GM23338 (cell line): ENCODE data around the gene HRH4. TPM values are rescaled to one million over a fixed set of nuclear protein-coding genes. Genes with fewer than 3 reads are reported as not detected.

ENCODE experiments used
- ATAC-seq: fragments of 200-7000 bp; cut with Tn5 transposase; 3 replicates; pipeline ENCODE4 v1.9.1; 2020
- DNase-seq: peaks from one replicate; pipeline ENCODE4 v3.0.0-alpha.2; 2015; ENCODE audit warnings: low spot score
- H2AFZ ChIP-seq: fragments of 200-600 bp; sonication (generic); 2 replicates; pipeline ENCODE4 v1.8.0; 2016; ENCODE audit warnings: antibody characterized with exemption, mild to moderate bottlenecking, moderate library complexity
- H3F3A ChIP-seq: fragments of 200-600 bp; sonication (generic); replicated peaks from 2 replicates; pipeline ENCODE4 v1.8.0; 2017; ENCODE audit warnings: antibody characterized with exemption, mixed run types, low read depth
- H3K27ac ChIP-seq: fragments of 200-600 bp; sonication (generic); 2 replicates; pipeline ENCODE4 v1.6.1; 2016; ENCODE audit warnings: low read depth
- H3K27me3 ChIP-seq: fragments of 200-600 bp; sonication (generic); 2 replicates; pipeline ENCODE4 v1.8.0; 2016; ENCODE audit warnings: mild to moderate bottlenecking, mixed run types, moderate library complexity; ENCODE audit not compliant: insufficient read depth
- H3K36me3 ChIP-seq: fragments of 200-600 bp; sonication (generic); 2 replicates; pipeline ENCODE4 v1.8.0; 2016; ENCODE audit warnings: mild to moderate bottlenecking; ENCODE audit not compliant: insufficient read depth
- H3K4me1 ChIP-seq: fragments of 200-600 bp; sonication (generic); 2 replicates; pipeline ENCODE4 v1.8.0; 2016; ENCODE audit warnings: mild to moderate bottlenecking, moderate library complexity; ENCODE audit not compliant: insufficient read depth
- H3K4me2 ChIP-seq: fragments of 200-600 bp; sonication (generic); 2 replicates; pipeline ENCODE4 v1.7.1; 2017; ENCODE audit warnings: mixed run types
- H3K4me3 ChIP-seq: fragments of 200-600 bp; sonication (generic); 2 replicates; pipeline ENCODE4 v1.6.1; 2016; ENCODE audit warnings: mixed run types
- H3K79me2 ChIP-seq: fragments of 200-600 bp; sonication (generic); replicated peaks from 2 replicates; pipeline ENCODE4 v1.8.0; 2017; ENCODE audit warnings: mild to moderate bottlenecking; ENCODE audit not compliant: insufficient read depth
- H3K9me2 ChIP-seq: fragments of 200-600 bp; sonication (generic); 2 replicates; pipeline ENCODE4 v1.8.0; 2017; ENCODE audit not compliant: insufficient read depth
- H4K20me1 ChIP-seq: fragments of 200-600 bp; sonication (generic); replicated peaks from 2 replicates; pipeline ENCODE4 v1.8.0; 2017; ENCODE audit warnings: mild to moderate bottlenecking; ENCODE audit not compliant: insufficient read depth
- H3K27ac Mint-ChIP-seq: 2 replicates; pipeline ENCODE4 v1.8.0; 2020; ENCODE audit warnings: inconsistent platforms, mild to moderate bottlenecking, moderate library complexity, mixed read lengths
- H3K27me3 Mint-ChIP-seq: 3 replicates; pipeline ENCODE4 v1.8.0; 2022; ENCODE audit warnings: low read depth, mild to moderate bottlenecking, moderate library complexity, mixed read lengths, inconsistent platforms; ENCODE audit not compliant: insufficient read depth, poor library complexity
- H3K36me3 Mint-ChIP-seq: 3 replicates; pipeline ENCODE4 v1.8.0; 2021; ENCODE audit warnings: low read depth, mild to moderate bottlenecking, inconsistent platforms, moderate library complexity, mixed read lengths
- H3K4me1 Mint-ChIP-seq: 3 replicates; pipeline ENCODE4 v1.8.0; 2020; ENCODE audit warnings: mild to moderate bottlenecking, inconsistent platforms, mixed read lengths
- H3K4me3 Mint-ChIP-seq: 3 replicates; pipeline ENCODE4 v1.8.0; 2021; ENCODE audit warnings: moderate library complexity, mild to moderate bottlenecking, inconsistent platforms, mixed read lengths
- H3K9me3 Mint-ChIP-seq: 3 replicates; pipeline ENCODE4 v1.8.0; 2020; ENCODE audit warnings: moderate library complexity, mild to moderate bottlenecking, inconsistent platforms, mixed read lengths
- CREB1 ChIP-seq: fragments of 250-450 bp; sonication (Bioruptor Pico); IDR thresholded peaks from 2 replicates; pipeline ENCODE4 v1.5.0; 2020; ENCODE audit warnings: low read depth, mild to moderate bottlenecking, moderate library complexity
- ETS1 ChIP-seq: IDR thresholded peaks from 2 replicates; pipeline ENCODE4 v1.6.1; 2016; ENCODE audit warnings: antibody characterized with exemption
- EZH2 ChIP-seq: fragments of 200-600 bp; sonication (generic); IDR thresholded peaks from one replicate; pipeline ENCODE4 v1.8.0; 2017; ENCODE audit warnings: antibody characterized with exemption, mild to moderate bottlenecking, low read depth; ENCODE audit not compliant: unreplicated experiment
- EZH2phosphoT487 ChIP-seq: fragments of 200-600 bp; sonication (generic); IDR thresholded peaks from one replicate; pipeline ENCODE4 v1.8.1; 2018; ENCODE audit warnings: antibody characterized with exemption; ENCODE audit not compliant: unreplicated experiment
- JUNB ChIP-seq: IDR thresholded peaks from one replicate; pipeline ENCODE4 v1.6.1; 2016; ENCODE audit warnings: antibody characterized with exemption; ENCODE audit not compliant: unreplicated experiment
- NANOG ChIP-seq: IDR thresholded peaks from 2 replicates; pipeline ENCODE4 v1.6.1; 2016; ENCODE audit warnings: antibody characterized with exemption, borderline replicate concordance
- POLR2AphosphoS5 ChIP-seq: IDR thresholded peaks from 2 replicates; pipeline ENCODE4 v1.6.1; 2016; ENCODE audit warnings: antibody characterized with exemption, low read depth
- REST ChIP-seq: IDR thresholded peaks from one replicate; pipeline ENCODE4 v1.6.1; 2018; ENCODE audit warnings: antibody characterized with exemption; ENCODE audit not compliant: unreplicated experiment
- STAT1 ChIP-seq: IDR thresholded peaks from one replicate; pipeline ENCODE4 v1.6.1; 2016; ENCODE audit warnings: antibody characterized with exemption; ENCODE audit not compliant: unreplicated experiment
- ZNF114 ChIP-seq: fragments of 250-450 bp; sonication (Bioruptor Pico); IDR thresholded peaks from 2 replicates; pipeline ENCODE4 v1.5.0; 2020; ENCODE audit warnings: mild to moderate bottlenecking, moderate library complexity
- ZNF331 ChIP-seq: fragments of 250-450 bp; sonication (Bioruptor Pico); IDR thresholded peaks from 2 replicates; pipeline ENCODE4 v1.5.0; 2020; ENCODE audit warnings: low read depth, mild to moderate bottlenecking, moderate library complexity
- polyA plus RNA-seq: library from polyadenylated mRNA; unstranded; fragments of >200 nt; fragmentation: Nextera tagmentation; extraction: Ambion mirVana; gene quantifications from 2 replicates; pipeline ENCODE4 v1.2.1, GENCODE V29; 2016
- total RNA-seq: library from RNA; depleted of rRNA; stranded (reverse); fragments of >200 nt; shearing (Covaris generic); gene quantifications from 2 replicates; pipeline ENCODE4 v1.2.3, GENCODE V29; 2014
- TF ChIP-seq, protein P1 (sequence below): fragments of 250-450 bp; sonication (Bioruptor Pico); IDR thresholded peaks from 2 replicates; pipeline ENCODE4 v1.5.0; 2020; ENCODE audit warnings: mild to moderate bottlenecking, moderate library complexity
- TF ChIP-seq, protein P2 (sequence below), 2 experiments: fragments of 200-600 bp in 1 of 2; sonication (generic) in 1 of 2; conservative IDR thresholded peaks; 2 replicates each; pipeline versions ENCODE4 v1.5.1 to v1.6.1; 2016 to 2017; ENCODE audit warnings: antibody characterized with exemption in 2 of 2, low read depth in 2 of 2, mild to moderate bottlenecking in 2 of 2, moderate library complexity in 1 of 2

HRH4 gene
- total and polyA plus RNA-seq, 2 experiments from 2014 or later = 0.17 TPM; not detected in 1

DNA sequence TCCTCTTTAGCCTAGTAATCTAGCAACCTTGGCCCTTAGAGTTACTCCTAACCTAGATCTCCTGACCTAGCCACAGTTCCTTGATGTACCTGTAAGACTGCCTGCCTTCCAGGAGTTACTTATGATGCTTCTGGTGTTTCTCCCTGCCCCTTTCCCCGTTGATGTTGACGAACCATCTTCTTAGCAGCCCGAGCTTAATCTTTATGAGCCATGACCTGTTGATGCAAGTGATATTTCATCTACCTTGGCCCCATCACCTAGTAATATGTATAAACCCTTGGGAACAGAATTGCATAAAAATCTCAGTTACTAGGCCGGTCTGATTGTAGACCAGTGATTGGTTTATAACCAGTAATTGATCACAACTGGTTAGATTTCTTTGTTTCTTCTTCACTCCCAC, 31.2 kb upstream of the HRH4 start:
- Mint-ChIP-seq H3K4me1 (peaks cover 20% of the 10 kb centered on the region), H3K36me3 (peaks cover 36% of the 10 kb centered on the region), H3K27ac (no peak overlapping the region), H3K27me3 (peaks cover 2% of the 10 kb centered on the region), H3K9me3 (no peaks in the 10 kb centered on the region), H3K4me3 (no peak overlapping the region)
- Histone ChIP-seq H3K4me3 (no peak overlapping the region), H4K20me1 (no peaks in the 10 kb centered on the region), H3K4me1 (peaks cover 11% of the 10 kb centered on the region), H3K4me2 (no peak overlapping the region), H2AFZ (no peak overlapping the region), H3K27ac (no peak overlapping the region), H3K36me3 (peaks cover 7% of the 10 kb centered on the region; the same call in 1 of the 2 replicates), H3K9me2 (no peaks in the 10 kb centered on the region), H3K27me3 (no peaks in the 10 kb centered on the region), H3F3A (0 out of 2 replicates have a peak, but pooled peaks cover 8% of the 10 kb centered on the region), H3K79me2 (peaks cover 25% of the 10 kb centered on the region)
- TF ChIP-seq EZH2 = no peak
- TF ChIP-seq STAT1 = no peak
- TF ChIP-seq POLR2AphosphoS5 = no peak
- TF ChIP-seq, protein P1, sequence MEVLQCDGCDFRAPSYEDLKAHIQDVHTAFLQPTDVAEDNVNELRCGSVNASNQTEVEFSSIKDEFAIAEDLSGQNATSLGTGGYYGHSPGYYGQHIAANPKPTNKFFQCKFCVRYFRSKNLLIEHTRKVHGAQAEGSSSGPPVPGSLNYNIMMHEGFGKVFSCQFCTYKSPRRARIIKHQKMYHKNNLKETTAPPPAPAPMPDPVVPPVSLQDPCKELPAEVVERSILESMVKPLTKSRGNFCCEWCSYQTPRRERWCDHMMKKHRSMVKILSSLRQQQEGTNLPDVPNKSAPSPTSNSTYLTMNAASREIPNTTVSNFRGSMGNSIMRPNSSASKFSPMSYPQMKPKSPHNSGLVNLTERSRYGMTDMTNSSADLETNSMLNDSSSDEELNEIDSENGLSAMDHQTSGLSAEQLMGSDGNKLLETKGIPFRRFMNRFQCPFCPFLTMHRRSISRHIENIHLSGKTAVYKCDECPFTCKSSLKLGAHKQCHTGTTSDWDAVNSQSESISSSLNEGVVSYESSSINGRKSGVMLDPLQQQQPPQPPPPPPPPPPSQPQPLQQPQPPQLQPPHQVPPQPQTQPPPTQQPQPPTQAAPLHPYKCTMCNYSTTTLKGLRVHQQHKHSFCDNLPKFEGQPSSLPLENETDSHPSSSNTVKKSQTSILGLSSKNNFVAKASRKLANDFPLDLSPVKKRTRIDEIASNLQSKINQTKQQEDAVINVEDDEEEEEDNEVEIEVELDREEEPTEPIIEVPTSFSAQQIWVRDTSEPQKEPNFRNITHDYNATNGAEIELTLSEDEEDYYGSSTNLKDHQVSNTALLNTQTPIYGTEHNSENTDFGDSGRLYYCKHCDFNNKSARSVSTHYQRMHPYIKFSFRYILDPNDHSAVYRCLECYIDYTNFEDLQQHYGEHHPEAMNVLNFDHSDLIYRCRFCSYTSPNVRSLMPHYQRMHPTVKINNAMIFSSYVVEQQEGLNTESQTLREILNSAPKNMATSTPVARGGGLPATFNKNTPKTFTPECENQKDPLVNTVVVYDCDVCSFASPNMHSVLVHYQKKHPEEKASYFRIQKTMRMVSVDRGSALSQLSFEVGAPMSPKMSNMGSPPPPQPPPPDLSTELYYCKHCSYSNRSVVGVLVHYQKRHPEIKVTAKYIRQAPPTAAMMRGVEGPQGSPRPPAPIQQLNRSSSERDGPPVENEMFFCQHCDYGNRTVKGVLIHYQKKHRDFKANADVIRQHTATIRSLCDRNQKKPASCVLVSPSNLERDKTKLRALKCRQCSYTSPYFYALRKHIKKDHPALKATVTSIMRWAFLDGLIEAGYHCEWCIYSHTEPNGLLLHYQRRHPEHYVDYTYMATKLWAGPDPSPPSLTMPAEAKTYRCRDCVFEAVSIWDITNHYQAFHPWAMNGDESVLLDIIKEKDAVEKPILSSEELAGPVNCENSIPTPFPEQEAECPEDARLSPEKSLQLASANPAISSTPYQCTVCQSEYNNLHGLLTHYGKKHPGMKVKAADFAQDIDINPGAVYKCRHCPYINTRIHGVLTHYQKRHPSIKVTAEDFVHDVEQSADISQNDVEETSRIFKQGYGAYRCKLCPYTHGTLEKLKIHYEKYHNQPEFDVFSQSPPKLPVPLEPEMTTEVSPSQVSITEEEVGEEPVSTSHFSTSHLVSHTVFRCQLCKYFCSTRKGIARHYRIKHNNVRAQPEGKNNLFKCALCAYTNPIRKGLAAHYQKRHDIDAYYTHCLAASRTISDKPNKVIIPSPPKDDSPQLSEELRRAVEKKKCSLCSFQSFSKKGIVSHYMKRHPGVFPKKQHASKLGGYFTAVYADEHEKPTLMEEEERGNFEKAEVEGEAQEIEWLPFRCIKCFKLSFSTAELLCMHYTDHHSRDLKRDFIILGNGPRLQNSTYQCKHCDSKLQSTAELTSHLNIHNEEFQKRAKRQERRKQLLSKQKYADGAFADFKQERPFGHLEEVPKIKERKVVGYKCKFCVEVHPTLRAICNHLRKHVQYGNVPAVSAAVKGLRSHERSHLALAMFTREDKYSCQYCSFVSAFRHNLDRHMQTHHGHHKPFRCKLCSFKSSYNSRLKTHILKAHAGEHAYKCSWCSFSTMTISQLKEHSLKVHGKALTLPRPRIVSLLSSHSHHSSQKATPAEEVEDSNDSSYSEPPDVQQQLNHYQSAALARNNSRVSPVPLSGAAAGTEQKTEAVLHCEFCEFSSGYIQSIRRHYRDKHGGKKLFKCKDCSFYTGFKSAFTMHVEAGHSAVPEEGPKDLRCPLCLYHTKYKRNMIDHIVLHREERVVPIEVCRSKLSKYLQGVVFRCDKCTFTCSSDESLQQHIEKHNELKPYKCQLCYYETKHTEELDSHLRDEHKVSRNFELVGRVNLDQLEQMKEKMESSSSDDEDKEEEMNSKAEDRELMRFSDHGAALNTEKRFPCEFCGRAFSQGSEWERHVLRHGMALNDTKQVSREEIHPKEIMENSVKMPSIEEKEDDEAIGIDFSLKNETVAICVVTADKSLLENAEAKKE = no peak
- TF ChIP-seq EZH2phosphoT487 = no peak
- no peak for TF ChIP-seq JUNB
- TF ChIP-seq, protein P2, sequence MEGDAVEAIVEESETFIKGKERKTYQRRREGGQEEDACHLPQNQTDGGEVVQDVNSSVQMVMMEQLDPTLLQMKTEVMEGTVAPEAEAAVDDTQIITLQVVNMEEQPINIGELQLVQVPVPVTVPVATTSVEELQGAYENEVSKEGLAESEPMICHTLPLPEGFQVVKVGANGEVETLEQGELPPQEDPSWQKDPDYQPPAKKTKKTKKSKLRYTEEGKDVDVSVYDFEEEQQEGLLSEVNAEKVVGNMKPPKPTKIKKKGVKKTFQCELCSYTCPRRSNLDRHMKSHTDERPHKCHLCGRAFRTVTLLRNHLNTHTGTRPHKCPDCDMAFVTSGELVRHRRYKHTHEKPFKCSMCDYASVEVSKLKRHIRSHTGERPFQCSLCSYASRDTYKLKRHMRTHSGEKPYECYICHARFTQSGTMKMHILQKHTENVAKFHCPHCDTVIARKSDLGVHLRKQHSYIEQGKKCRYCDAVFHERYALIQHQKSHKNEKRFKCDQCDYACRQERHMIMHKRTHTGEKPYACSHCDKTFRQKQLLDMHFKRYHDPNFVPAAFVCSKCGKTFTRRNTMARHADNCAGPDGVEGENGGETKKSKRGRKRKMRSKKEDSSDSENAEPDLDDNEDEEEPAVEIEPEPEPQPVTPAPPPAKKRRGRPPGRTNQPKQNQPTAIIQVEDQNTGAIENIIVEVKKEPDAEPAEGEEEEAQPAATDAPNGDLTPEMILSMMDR (conservative IDR thresholded peaks at IDR 0.05; ENCODE audit: low read depth in 2 of 2) = no peak
- TF ChIP-seq REST = no peak
- TF ChIP-seq NANOG = no peak
- no peak for TF ChIP-seq ETS1
- TF ChIP-seq ZNF331 = no peak
- no peak for TF ChIP-seq CREB1
- TF ChIP-seq ZNF114 (CRISPR knock-in tag) = no peak
- no peak for DNase-seq
- no peak for ATAC-seq
